Activated CD8-positive, alpha-beta T cell treated with anti-CD3 and anti-CD28 coated beads, Interleukin-2, amount 10 ng/mL, durations not matched to agents 7 days and 5 days (primary cell): ENCODE results near the gene ABCA3. TPM values are rescaled to one million over a fixed set of nuclear protein-coding genes. Genes with fewer than 3 reads are reported as not detected.
"Not testable (repeated sequence)": the region's sequence is repeated elsewhere in the genome, so short reads cannot be mapped to it uniquely, and the experiment has no call there.

Experiments
- ATAC-seq: fragments of 150-1000 bp; cut with Tn5 transposase; one replicate; pipeline ENCODE4 v1.10.0; 2021; ENCODE audit warnings: moderate library complexity
- CTCF ChIA-PET: fragments of 350-600 bp; sonication (Branson Sonifier 250); formaldehyde crosslinking; loops from one replicate; lab custom pipeline; 2021; ENCODE audit warnings: antibody characterized with exemption; lab: Charles Lee
- POLR2A ChIA-PET: fragments of 350-600 bp; sonication (Branson Sonifier 250); formaldehyde crosslinking; loops from one replicate; lab custom pipeline; 2021; ENCODE audit warnings: antibody characterized with exemption; lab: Charles Lee
- DNase-seq: peaks from one replicate; pipeline ENCODE4 v3.0.0-alpha.2; 2020
- H3K27ac Mint-ChIP-seq: one replicate; pipeline ENCODE4 v1.8.0; 2021; ENCODE audit warnings: mild to moderate bottlenecking, mixed read lengths
- H3K27me3 Mint-ChIP-seq: one replicate; pipeline ENCODE4 v1.8.0; 2021; ENCODE audit warnings: low read depth, mixed read lengths
- H3K36me3 Mint-ChIP-seq: one replicate; pipeline ENCODE4 v1.8.0; 2021; ENCODE audit warnings: low read depth, mixed read lengths
- H3K4me1 Mint-ChIP-seq: one replicate; pipeline ENCODE4 v1.8.0; 2021; ENCODE audit warnings: low read depth, mixed read lengths
- H3K4me3 Mint-ChIP-seq: one replicate; pipeline ENCODE4 v1.8.0; 2021; ENCODE audit warnings: mild to moderate bottlenecking, mixed read lengths
- H3K9me3 Mint-ChIP-seq: one replicate; pipeline ENCODE4 v1.8.0; 2022; ENCODE audit warnings: mixed read lengths; ENCODE audit not compliant: insufficient read depth
- total RNA-seq, 2 experiments: library from RNA; stranded (reverse); gene quantifications; one replicate each; pipeline ENCODE4 v1.2.3, GENCODE V29; 2021

ABCA3 gene
- total RNA-seq, result 1 to 10 TPM; 6.3 to 6.8 TPM

- Mint-ChIP-seq H3K27me3 (peaks cover 21% of the 10 kb centered on the region), H3K4me3 (peak within 1 kb of the TSS; percentile 77), H3K27ac (peak within 1 kb of the TSS; percentile 70), H3K4me1 (peaks cover 24% of the 10 kb centered on the region), H3K9me3 (no peaks in the 10 kb centered on the region), H3K36me3 (peaks cover 6% of the 10 kb centered on the region)
- CTCF ChIA-PET, result interaction anchor here (0.7 to 1.5 kb wide), 10 partner anchors 9 to 148 kb away, joined by 3 to 6 read pairs (median 3); no protein-coding TSS in a partner anchor
- ATAC-seq (peak; percentile 91), DNase-seq (peak; percentile 95)
- POLR2A ChIA-PET, result no interaction called here
Observed at GRCh38 chr16:2340564-2341455, at the start of gene ABCA3. Gene ABCA3, minus strand, starts transcription at chr16:2340728. Its CDS starts 14,262 bp downstream, at chr16:2326466.

GRCh38 chr16:2388875-2389433, 48.4 kb upstream of the ABCA3 start:
- ChIA-PET POLR2A (no interaction called here), CTCF (interaction anchor here (0.7 to 1.4 kb wide), 2 partner anchors 34 to 194 kb away, joined by 3 read pairs; no protein-coding TSS in a partner anchor)
- Mint-ChIP-seq H3K4me3 (no peak overlapping the region), H3K4me1 (peaks cover 4% of the 10 kb centered on the region), H3K27ac (no peak overlapping the region), H3K27me3 (peaks cover 10% of the 10 kb centered on the region), H3K9me3 (peaks cover 4% of the 10 kb centered on the region), H3K36me3 (no peaks in the 10 kb centered on the region)
- DNase-seq (no peak), ATAC-seq (no peak)

- peaks cover 4% of the 10 kb centered on the region for H3K9me3 Mint-ChIP-seq
Observed at GRCh38 chr16:2388139-2388874, 47.8 kb upstream of the ABCA3 start.

GRCh38 chr16:2386990-2387389, 46.5 kb upstream of the ABCA3 start:
- Mint-ChIP-seq H3K4me1 (peaks cover 4% of the 10 kb centered on the region), H3K27me3 (peaks cover 14% of the 10 kb centered on the region), H3K36me3 (no peaks in the 10 kb centered on the region), H3K9me3 (peaks cover 4% of the 10 kb centered on the region), H3K4me3 (no peak overlapping the region), H3K27ac (no peak overlapping the region)
- ChIA-PET POLR2A (no interaction called here), CTCF (no interaction called here)
- ATAC-seq, result no peak
- no peak for DNase-seq

More at GRCh38 chr16:2388139-2388874, 47.8 kb upstream of the ABCA3 start:
- Mint-ChIP-seq H3K4me3 (no peak overlapping the region), H3K27me3 (peaks cover 10% of the 10 kb centered on the region), H3K4me1 (peaks cover 4% of the 10 kb centered on the region), H3K36me3 (no peaks in the 10 kb centered on the region), H3K27ac (no peak overlapping the region)
- POLR2A ChIA-PET, result no interaction called here
- ATAC-seq (no peak), DNase-seq (no peak)
- CTCF ChIA-PET, result interaction anchor here (1.4 kb wide), 1 partner anchor 193 kb away, joined by 3 read pairs; no protein-coding TSS in a partner anchor

GRCh38 chr16:2385982-2386381, 45.5 kb upstream of the ABCA3 start:
- H3K4me1 Mint-ChIP-seq, CTCF ChIA-PET, H3K27ac Mint-ChIP-seq, DNase-seq, H3K36me3 Mint-ChIP-seq, H3K9me3 Mint-ChIP-seq, POLR2A ChIA-PET, ATAC-seq, H3K4me3 Mint-ChIP-seq: not testable (repeated sequence)
- peaks cover 17% of the 10 kb centered on the region for H3K27me3 Mint-ChIP-seq

GRCh38 chr16:2385190-2385836, 44.8 kb upstream of the ABCA3 start:
- CTCF ChIA-PET, result no interaction called here

GRCh38 chr16:2384426-2384825, 43.9 kb upstream of the ABCA3 start:
- H3K27ac Mint-ChIP-seq, result no peak overlapping the region
- H3K9me3 Mint-ChIP-seq, result peaks cover 4% of the 10 kb centered on the region
- peaks cover 19% of the 10 kb centered on the region for H3K27me3 Mint-ChIP-seq
- CTCF ChIA-PET, result interaction anchor here (0.7 kb wide), 1 partner anchor 540 kb away, joined by 3 read pairs; no protein-coding TSS in a partner anchor
- DNase-seq (no peak), ATAC-seq (no peak)
- POLR2A ChIA-PET, result interaction anchor here (0.5 kb wide), 1 partner anchor 121 kb away, joined by 3 read pairs; no protein-coding TSS in a partner anchor
- peaks cover 4% of the 10 kb centered on the region for H3K4me1 Mint-ChIP-seq
- H3K4me3 Mint-ChIP-seq, result no peak overlapping the region
- H3K36me3 Mint-ChIP-seq, result no peaks in the 10 kb centered on the region

More at GRCh38 chr16:2385190-2385836, 44.8 kb upstream of the ABCA3 start:
- ATAC-seq (no peak), DNase-seq (no peak)
- Mint-ChIP-seq H3K9me3 (peaks cover 4% of the 10 kb centered on the region), H3K4me3 (no peak overlapping the region), H3K27me3 (peaks cover 17% of the 10 kb centered on the region), H3K36me3 (no peaks in the 10 kb centered on the region), H3K27ac (no peak overlapping the region), H3K4me1 (peaks cover 4% of the 10 kb centered on the region)
- POLR2A ChIA-PET, result no interaction called here

GRCh38 chr16:2383501-2383900, 43.0 kb upstream of the ABCA3 start:
- Mint-ChIP-seq H3K4me1 (peaks cover 4% of the 10 kb centered on the region), H3K27me3 (peaks cover 19% of the 10 kb centered on the region), H3K9me3 (peaks cover 2% of the 10 kb centered on the region), H3K4me3 (no peak overlapping the region), H3K27ac (no peak overlapping the region), H3K36me3 (no peaks in the 10 kb centered on the region)
- no peak for ATAC-seq
- no peak for DNase-seq
- POLR2A ChIA-PET, result no interaction called here
- CTCF ChIA-PET, result no interaction called here

GRCh38 chr16:2374644-2375043, 34.1 kb upstream of the ABCA3 start:
- Mint-ChIP-seq H3K36me3 (no peaks in the 10 kb centered on the region), H3K4me3 (no peak overlapping the region), H3K9me3 (no peaks in the 10 kb centered on the region), H3K4me1 (no peaks in the 10 kb centered on the region), H3K27ac (no peak overlapping the region), H3K27me3 (peaks cover 34% of the 10 kb centered on the region)
- POLR2A ChIA-PET, result no interaction called here
- CTCF ChIA-PET, result no interaction called here
- ATAC-seq (no peak), DNase-seq (no peak)

- Mint-ChIP-seq H3K4me1 (no peaks in the 10 kb centered on the region), H3K27ac (no peak overlapping the region), H3K4me3 (no peak overlapping the region), H3K9me3 (no peaks in the 10 kb centered on the region), H3K36me3 (no peaks in the 10 kb centered on the region), H3K27me3 (peaks cover 33% of the 10 kb centered on the region)
- ChIA-PET CTCF (no interaction called here), POLR2A (no interaction called here)
- DNase-seq (no peak), ATAC-seq (no peak)
Observed at GRCh38 chr16:2373176-2373575, 32.6 kb upstream of the ABCA3 start.

- H3K36me3 Mint-ChIP-seq, result no peaks in the 10 kb centered on the region
- H3K9me3 Mint-ChIP-seq, result no peaks in the 10 kb centered on the region
- no peak for DNase-seq
- H3K4me1 Mint-ChIP-seq, result no peaks in the 10 kb centered on the region
- no peak overlapping the region for H3K27ac Mint-ChIP-seq
- ChIA-PET CTCF (no interaction called here), POLR2A (no interaction called here)
- no peak overlapping the region for H3K4me3 Mint-ChIP-seq
- peaks cover 36% of the 10 kb centered on the region for H3K27me3 Mint-ChIP-seq
- no peak for ATAC-seq
Observed at GRCh38 chr16:2372684-2373083, 32.2 kb upstream of the ABCA3 start.
